RWPE2 (cell line): ENCODE results near the gene AMTN.

Experiments
- ATAC-seq: fragments of 200-7000 bp; cut with Tn5 transposase; 3 replicates; pipeline ENCODE4 v1.9.1; 2021; ENCODE audit warnings: low read depth
- DNase-seq: peaks from one replicate; pipeline ENCODE4 v3.0.0-alpha.2; 2020; ENCODE audit warnings: low spot score
- H3K27ac ChIP-seq: fragments of 450-650 bp; 2 replicates; pipeline ENCODE4 v1.5.1; 2017; ENCODE audit warnings: mild to moderate bottlenecking; ENCODE audit not compliant: poor library complexity, severe bottlenecking
- H3K27me3 ChIP-seq: fragments of 250-450 bp; sonication (Bioruptor Pico); 2 replicates; pipeline ENCODE4 v1.5.1; 2021; ENCODE audit warnings: mild to moderate bottlenecking, moderate library complexity; ENCODE audit not compliant: insufficient read depth, poor library complexity, severe bottlenecking
- H3K36me3 ChIP-seq: fragments of 250-450 bp; sonication (Bioruptor Pico); 2 replicates; pipeline ENCODE4 v1.5.1; 2020; ENCODE audit warnings: low read depth, mild to moderate bottlenecking, moderate library complexity
- H3K4me1 ChIP-seq: fragments of 250-450 bp; sonication (Bioruptor Pico); 2 replicates; pipeline ENCODE4 v1.5.1; 2021; ENCODE audit warnings: mild to moderate bottlenecking, moderate library complexity; ENCODE audit not compliant: insufficient read depth, poor library complexity, severe bottlenecking
- H3K4me3 ChIP-seq: fragments of 250-450 bp; sonication (Bioruptor Pico); 2 replicates; pipeline ENCODE4 v1.5.1; 2021; ENCODE audit warnings: mild to moderate bottlenecking, moderate library complexity; ENCODE audit not compliant: severe bottlenecking
- H3K9me3 ChIP-seq: fragments of 250-450 bp; sonication (Bioruptor Pico); 2 replicates; pipeline ENCODE4 v1.5.1; 2021; ENCODE audit warnings: mild to moderate bottlenecking, moderate library complexity; ENCODE audit not compliant: severe bottlenecking
- TF ChIP-seq, protein P1 (sequence below): fragments of 450-650 bp; IDR thresholded peaks from one replicate; pipeline ENCODE4 v1.5.1; 2017; ENCODE audit warnings: mild to moderate bottlenecking, moderate library complexity; ENCODE audit not compliant: poor library complexity, severe bottlenecking

The AMTN gene

DNA sequence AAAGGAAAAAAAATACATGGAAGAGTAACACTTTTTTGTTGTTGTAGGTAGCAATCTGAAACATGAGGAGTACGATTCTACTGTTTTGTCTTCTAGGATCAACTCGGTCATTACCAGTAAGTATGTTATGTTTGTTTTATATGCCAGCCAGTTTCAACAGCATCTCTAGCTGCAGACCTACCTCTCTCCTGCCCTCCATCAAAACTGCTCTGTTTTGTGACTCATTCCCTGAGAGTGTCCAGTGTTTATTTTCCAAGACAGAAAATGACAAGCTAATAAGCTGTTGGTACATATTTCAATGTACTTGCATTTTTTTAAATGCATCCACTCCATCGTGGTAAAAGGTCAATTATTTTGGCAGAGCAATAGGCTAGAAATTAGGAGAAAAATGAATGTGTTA lies 347 bp downstream of the AMTN start:
- TF ChIP-seq, protein P1, sequence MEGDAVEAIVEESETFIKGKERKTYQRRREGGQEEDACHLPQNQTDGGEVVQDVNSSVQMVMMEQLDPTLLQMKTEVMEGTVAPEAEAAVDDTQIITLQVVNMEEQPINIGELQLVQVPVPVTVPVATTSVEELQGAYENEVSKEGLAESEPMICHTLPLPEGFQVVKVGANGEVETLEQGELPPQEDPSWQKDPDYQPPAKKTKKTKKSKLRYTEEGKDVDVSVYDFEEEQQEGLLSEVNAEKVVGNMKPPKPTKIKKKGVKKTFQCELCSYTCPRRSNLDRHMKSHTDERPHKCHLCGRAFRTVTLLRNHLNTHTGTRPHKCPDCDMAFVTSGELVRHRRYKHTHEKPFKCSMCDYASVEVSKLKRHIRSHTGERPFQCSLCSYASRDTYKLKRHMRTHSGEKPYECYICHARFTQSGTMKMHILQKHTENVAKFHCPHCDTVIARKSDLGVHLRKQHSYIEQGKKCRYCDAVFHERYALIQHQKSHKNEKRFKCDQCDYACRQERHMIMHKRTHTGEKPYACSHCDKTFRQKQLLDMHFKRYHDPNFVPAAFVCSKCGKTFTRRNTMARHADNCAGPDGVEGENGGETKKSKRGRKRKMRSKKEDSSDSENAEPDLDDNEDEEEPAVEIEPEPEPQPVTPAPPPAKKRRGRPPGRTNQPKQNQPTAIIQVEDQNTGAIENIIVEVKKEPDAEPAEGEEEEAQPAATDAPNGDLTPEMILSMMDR = no peak
- H3K9me3 ChIP-seq = no peaks in the 10 kb centered on the region
- no peak for DNase-seq
- H3K27ac ChIP-seq = peak overlapping the region; percentile 36
- no peaks in the 10 kb centered on the region for H3K27me3 ChIP-seq
- 0 out of 3 replicates have a peak, but pooled peaks have one; percentile 15 for ATAC-seq
- H3K4me3 ChIP-seq = no peak overlapping the region
- H3K4me1 ChIP-seq = peaks cover 35% of the 10 kb centered on the region
- H3K36me3 ChIP-seq = no peaks in the 10 kb centered on the region

DNA sequence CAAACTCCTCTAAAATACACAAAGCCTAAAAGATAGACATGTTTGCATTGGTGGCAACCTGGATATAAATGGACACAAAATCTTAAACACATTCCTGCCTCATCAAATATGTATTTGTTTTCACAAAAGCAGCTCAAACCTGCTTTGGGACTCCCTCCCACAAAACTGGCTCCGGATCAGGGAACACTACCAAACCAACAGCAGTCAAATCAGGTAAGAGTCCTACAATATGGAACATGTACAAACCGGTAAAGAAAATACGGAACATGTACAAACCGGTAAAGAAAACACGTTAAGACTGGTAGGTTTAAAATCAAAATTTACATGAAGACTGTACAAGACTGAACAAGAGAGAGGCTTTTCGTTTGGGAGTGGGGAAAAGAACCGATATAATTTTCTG lies 4.3 kb downstream of the AMTN start:
- ATAC-seq = peak; percentile 42
- H3K36me3 ChIP-seq = no peaks in the 10 kb centered on the region
- TF ChIP-seq, protein P1 = no peak
- peak overlapping the region; percentile 86 for H3K27ac ChIP-seq
- H3K4me3 ChIP-seq = no peak overlapping the region
- H3K9me3 ChIP-seq = no peaks in the 10 kb centered on the region
- no peak for DNase-seq
- H3K4me1 ChIP-seq = peaks cover 29% of the 10 kb centered on the region
- no peaks in the 10 kb centered on the region for H3K27me3 ChIP-seq

DNA sequence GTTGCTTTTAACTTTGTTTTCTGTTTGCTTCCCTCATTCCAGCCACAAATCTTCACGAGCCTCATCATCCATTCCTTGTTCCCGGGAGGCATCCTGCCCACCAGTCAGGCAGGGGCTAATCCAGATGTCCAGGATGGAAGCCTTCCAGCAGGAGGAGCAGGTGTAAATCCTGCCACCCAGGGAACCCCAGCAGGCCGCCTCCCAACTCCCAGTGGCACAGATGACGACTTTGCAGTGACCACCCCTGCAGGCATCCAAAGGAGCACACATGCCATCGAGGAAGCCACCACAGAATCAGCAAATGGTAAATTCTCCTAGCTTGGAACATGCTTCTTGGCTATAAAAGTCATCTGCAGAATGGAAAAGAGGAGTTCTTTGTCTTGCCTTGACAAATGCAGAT lies 12.6 kb downstream of the AMTN start:
- Histone ChIP-seq H3K4me3 (no peak overlapping the region), H3K27ac (no peak overlapping the region), H3K9me3 (no peaks in the 10 kb centered on the region), H3K36me3 (no peaks in the 10 kb centered on the region), H3K4me1 (no peaks in the 10 kb centered on the region), H3K27me3 (no peaks in the 10 kb centered on the region)
- TF ChIP-seq, protein P1 = no peak
- DNase-seq (no peak), ATAC-seq (no peak)

DNA sequence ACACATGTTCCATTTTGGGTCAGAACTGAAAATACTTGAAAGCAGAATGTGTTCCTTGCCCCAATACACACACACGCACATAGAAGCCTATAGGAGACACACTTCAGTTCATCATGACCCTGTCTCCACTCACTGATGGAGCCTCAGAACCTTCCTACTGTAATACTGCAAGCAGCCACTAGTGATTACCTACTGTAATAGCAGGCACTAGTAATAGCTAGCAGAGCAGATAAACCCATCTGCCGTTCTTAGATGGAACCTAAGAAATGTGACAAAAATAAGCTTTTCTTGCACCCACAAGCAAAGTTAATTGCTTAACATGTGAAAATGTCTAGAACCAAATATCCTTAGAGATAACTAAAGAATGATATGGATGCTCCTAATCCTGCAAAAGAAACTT lies 13.6 kb downstream of the AMTN start:
- Histone ChIP-seq H3K9me3 (no peaks in the 10 kb centered on the region), H3K27ac (no peak overlapping the region), H3K36me3 (no peaks in the 10 kb centered on the region), H3K27me3 (no peaks in the 10 kb centered on the region), H3K4me1 (no peaks in the 10 kb centered on the region), H3K4me3 (no peak overlapping the region)
- ATAC-seq (no peak), DNase-seq (no peak)
- TF ChIP-seq, protein P1 = no peak

DNA sequence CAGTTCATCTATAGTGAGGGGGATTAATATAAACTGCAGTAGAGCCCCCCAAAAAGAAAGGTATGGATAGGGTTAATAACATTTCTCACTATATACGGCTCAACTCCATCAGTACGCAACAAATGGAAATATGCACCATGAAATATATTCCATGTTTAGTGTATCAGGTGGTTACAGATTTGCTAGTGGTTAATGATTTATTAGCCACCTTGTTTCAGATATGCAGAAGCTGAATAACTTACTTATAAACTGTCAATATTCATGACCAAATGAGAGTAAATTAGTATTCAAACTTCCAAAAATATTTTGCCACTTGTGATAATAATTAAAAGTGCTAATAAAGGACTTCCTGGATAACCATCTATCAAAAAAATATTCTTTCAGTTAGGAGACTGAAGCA lies 14.8 kb downstream of the AMTN start:
- Histone ChIP-seq H3K27me3 (no peaks in the 10 kb centered on the region), H3K36me3 (no peaks in the 10 kb centered on the region), H3K4me1 (no peaks in the 10 kb centered on the region), H3K27ac (no peak overlapping the region), H3K4me3 (no peak overlapping the region), H3K9me3 (no peaks in the 10 kb centered on the region)
- TF ChIP-seq, protein P1 = no peak
- no peak for ATAC-seq
- no peak for DNase-seq
